GM19455 (cell line): ENCODE results near the gene RXRG.
"Not testable (repeated sequence)": the region's sequence is repeated elsewhere in the genome, so short reads cannot be mapped to it uniquely, and the experiment has no call there.

Experiments used
- ATAC-seq: cut with Tn5 transposase; IDR thresholded peaks from one replicate; pipeline ENCODE4 v1.9.1; 2021; ENCODE audit not compliant: unreplicated experiment

The RXRG gene

GRCh38 chr1:165444897-165445370, at the start of gene RXRG:
TSS of gene RXRG (minus strand) at chr1:165445126. CDS start at chr1:165444893, 233 bp downstream.
- no peak for ATAC-seq

GRCh38 chr1:165492845-165493373, 48.0 kb upstream of the RXRG start:
- ATAC-seq = no peak

GRCh38 chr1:165490175-165490574, 45.2 kb upstream of the RXRG start:
- ATAC-seq = no peak

- no peak for ATAC-seq
Measured at GRCh38 chr1:165487921-165488320, 43.0 kb upstream of the RXRG start.

GRCh38 chr1:165486663-165487062, 41.7 kb upstream of the RXRG start:
- ATAC-seq = no peak

- ATAC-seq = no peak
Measured at GRCh38 chr1:165485716-165486115, 40.8 kb upstream of the RXRG start.

- ATAC-seq = no peak
Measured at GRCh38 chr1:165484532-165484931, 39.6 kb upstream of the RXRG start.

- no peak for ATAC-seq
Measured at GRCh38 chr1:165483412-165483811, 38.5 kb upstream of the RXRG start.

- ATAC-seq = no peak
Measured at GRCh38 chr1:165481820-165482532, 37.0 kb upstream of the RXRG start.

GRCh38 chr1:165476776-165477175, 31.9 kb upstream of the RXRG start:
- ATAC-seq = no peak

- no peak for ATAC-seq
Measured at GRCh38 chr1:165474196-165474595, 29.3 kb upstream of the RXRG start.

- ATAC-seq = no peak
Measured at GRCh38 chr1:165473081-165473480, 28.2 kb upstream of the RXRG start.

- ATAC-seq = no peak
Measured at GRCh38 chr1:165468726-165469249, 23.9 kb upstream of the RXRG start.

- no peak for ATAC-seq
Measured at GRCh38 chr1:165468253-165468652, 23.3 kb upstream of the RXRG start.

- ATAC-seq = no peak
Measured at GRCh38 chr1:165467706-165468105, 22.8 kb upstream of the RXRG start.

- no peak for ATAC-seq
Measured at GRCh38 chr1:165463978-165464377, 19.1 kb upstream of the RXRG start.

- not testable (repeated sequence) for ATAC-seq
Measured at GRCh38 chr1:165459683-165460082, 14.8 kb upstream of the RXRG start.

- ATAC-seq = no peak
Measured at GRCh38 chr1:165456861-165457260, 11.9 kb upstream of the RXRG start.

GRCh38 chr1:165456114-165456513, 11.2 kb upstream of the RXRG start:
- no peak for ATAC-seq

- no peak for ATAC-seq
Measured at GRCh38 chr1:165455111-165455510, 10.2 kb upstream of the RXRG start.

- no peak for ATAC-seq
Measured at GRCh38 chr1:165454091-165454610, 9.2 kb upstream of the RXRG start.
